Stimulated activated CD4-positive, alpha-beta T cell treated with anti-CD3 and anti-CD28 coated beads, Interleukin-15, amount 100 ng/mL, for 48 hours (primary cell): ENCODE results near the gene FBN3.
"Not testable (repeated sequence)": the region's sequence is repeated elsewhere in the genome, so short reads cannot be mapped to it uniquely, and the experiment has no call there.

Experiments used
- DNase-seq, 2 donors: peaks; one replicate each; pipeline ENCODE4 v3.0.0-alpha.2; 2020; ENCODE audit warnings: low read depth in 2 of 2

The FBN3 gene

GRCh38 chr19:8149261-8150094 is at the start of gene FBN3:
TSS of gene FBN3 (minus strand) at chr19:8149592. CDS start at chr19:8147480, 2,112 bp downstream.
- DNase-seq: no peak

- no peak for DNase-seq
These were observed 47.0 kb upstream of the FBN3 start for GRCh38 chr19:8196271-8196927.

- no peak for DNase-seq
These were observed 45.3 kb upstream of the FBN3 start for GRCh38 chr19:8194528-8195267.

- DNase-seq: no peak
These were observed 42.9 kb upstream of the FBN3 start for GRCh38 chr19:8192221-8192820.

- no peak for DNase-seq
These were observed 36.1 kb upstream of the FBN3 start for GRCh38 chr19:8185343-8186068.

GRCh38 chr19:8184274-8184673 is 34.9 kb upstream of the FBN3 start:
- no peak for DNase-seq

GRCh38 chr19:8180018-8180417 is 30.6 kb upstream of the FBN3 start:
- no peak for DNase-seq

GRCh38 chr19:8174706-8175105 is 25.3 kb upstream of the FBN3 start:
- DNase-seq: no peak

GRCh38 chr19:8168537-8168936 is 19.1 kb upstream of the FBN3 start:
- DNase-seq: no peak

- no peak for DNase-seq
These were observed 18.6 kb upstream of the FBN3 start for GRCh38 chr19:8167985-8168384.

GRCh38 chr19:8163759-8164158 is 14.4 kb upstream of the FBN3 start:
- DNase-seq: no peak

GRCh38 chr19:8161135-8161646 is 11.8 kb upstream of the FBN3 start:
- DNase-seq: peak; percentile 28 to 35

GRCh38 chr19:8159322-8159721 is 9.9 kb upstream of the FBN3 start:
- not testable (repeated sequence) for DNase-seq

GRCh38 chr19:8158411-8159074 is 9.2 kb upstream of the FBN3 start:
- DNase-seq: peak in 1 of 2 donors; percentile 22

- no peak for DNase-seq
These were observed 5.9 kb upstream of the FBN3 start for GRCh38 chr19:8155318-8155717.

GRCh38 chr19:8154014-8154413 is 4.6 kb upstream of the FBN3 start:
- DNase-seq: peak in 1 of 2 donors; percentile 18

GRCh38 chr19:8151767-8152035 is 2.3 kb upstream of the FBN3 start:
- no peak for DNase-seq

GRCh38 chr19:8150998-8151766 is 1.8 kb upstream of the FBN3 start:
- DNase-seq: no peak

GRCh38 chr19:8150178-8150865 is 930 bp upstream of the FBN3 start:
- no peak for DNase-seq
